H7 (cell line): ENCODE measurements around the gene OR2AG1. TPM values are rescaled to one million over a fixed set of nuclear protein-coding genes. Genes with fewer than 3 reads are reported as not detected.

Source experiments
- DNase-seq: peaks from one replicate; pipeline ENCODE4 v3.0.0; 2012
- H3K27me3 ChIP-seq: 2 replicates; pipeline ENCODE4 v1.6.0; 2011; ENCODE audit warnings: mild to moderate bottlenecking, low read length; ENCODE audit not compliant: control insufficient read depth, insufficient read depth
- H3K36me3 ChIP-seq: replicated peaks from 2 replicates; pipeline ENCODE4 v1.5.1; 2011; ENCODE audit warnings: low read length; ENCODE audit not compliant: control insufficient read depth, insufficient read depth
- H3K4me3 ChIP-seq: 2 replicates; pipeline ENCODE4 v1.5.1; 2011; ENCODE audit warnings: low read depth, mild to moderate bottlenecking, control low read depth, low read length, moderate library complexity; ENCODE audit not compliant: insufficient read depth
- total RNA-seq: library from RNA; depleted of rRNA; stranded (reverse); fragments of >200 nt; shearing (Covaris generic); gene quantifications from 2 replicates; pipeline ENCODE4 v1.2.3, GENCODE V29; 2014; rRNA removed

The OR2AG1 gene
- total RNA-seq, result not detected in 2 replicates

DNA sequence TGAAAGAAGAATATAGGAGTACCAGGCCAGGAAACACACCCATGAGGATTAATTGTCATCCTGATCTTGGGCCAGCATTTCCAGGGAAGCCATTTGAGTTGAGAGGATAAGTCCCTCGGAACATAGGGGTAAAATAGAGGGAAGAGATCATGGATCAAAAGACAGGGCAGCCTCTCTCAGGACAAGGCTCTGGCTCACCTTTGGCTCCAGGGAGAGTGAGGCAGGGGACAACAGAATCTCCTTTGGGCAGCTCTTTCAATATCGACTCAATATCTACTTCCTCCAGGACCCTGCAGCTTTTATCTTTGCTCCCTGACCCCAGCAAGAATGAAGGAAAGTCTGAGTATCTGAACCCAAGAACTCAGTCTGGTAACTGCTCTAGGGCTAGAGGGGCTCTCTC lies at the start of gene OR2AG1:
Gene OR2AG1 (plus strand): TSS at position 301 of the 400 bp plus-strand sequence. CDS start 2,018 bp downstream, outside the sequence.
- Histone ChIP-seq H3K27me3 (no peaks in the 10 kb centered on the region), H3K36me3 (no peaks in the 10 kb centered on the region), H3K4me3 (no peak within 1 kb of the TSS)
- no peak for DNase-seq

DNA sequence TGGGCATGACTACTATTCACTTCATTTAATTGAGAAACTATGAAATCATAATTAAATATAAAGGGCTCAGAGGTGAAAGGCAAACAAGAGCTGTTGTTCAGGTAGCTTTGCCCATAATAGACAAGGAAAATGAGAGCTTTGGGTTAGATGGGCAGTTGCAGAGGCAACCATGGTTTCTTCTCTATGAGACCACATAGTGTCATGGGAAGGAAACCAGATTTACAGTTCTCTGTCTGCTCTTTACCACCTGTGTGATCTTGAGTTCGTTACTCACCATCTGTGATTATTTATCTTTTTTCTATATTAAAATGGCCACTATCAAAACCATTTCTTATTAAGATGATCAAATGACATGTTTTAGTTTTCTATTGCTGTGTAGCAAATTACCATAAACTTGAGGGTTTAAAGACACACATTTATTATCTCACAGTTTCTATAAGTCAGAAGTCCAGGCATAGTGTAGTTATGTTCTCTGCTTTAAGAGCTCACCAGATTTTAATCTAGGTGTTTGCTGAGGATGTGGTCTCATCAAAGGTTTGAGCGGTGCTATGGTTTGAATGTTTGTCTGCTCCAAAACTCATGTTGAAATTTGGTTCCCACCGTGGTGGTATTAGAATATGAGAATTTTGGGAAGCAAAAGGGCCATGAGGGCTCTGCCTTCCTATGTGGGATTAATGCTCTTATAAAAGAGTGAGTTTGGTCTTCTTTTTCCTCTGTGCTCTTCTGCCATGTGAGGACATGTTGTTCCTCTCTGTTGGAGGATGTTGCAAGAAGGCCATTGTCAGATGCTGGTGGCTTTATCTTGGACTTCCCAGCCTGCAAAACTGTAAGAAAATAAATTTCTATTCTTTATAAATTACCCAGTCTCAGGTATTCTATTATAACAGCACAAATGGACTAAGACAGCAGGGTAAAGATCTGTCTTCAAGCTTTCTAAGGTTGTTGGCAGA lies 49.2 kb upstream of the OR2AG1 start:
- Histone ChIP-seq H3K27me3 (no peaks in the 10 kb centered on the region), H3K36me3 (no peaks in the 10 kb centered on the region), H3K4me3 (no peak overlapping the region)
- DNase-seq, result no peak

DNA sequence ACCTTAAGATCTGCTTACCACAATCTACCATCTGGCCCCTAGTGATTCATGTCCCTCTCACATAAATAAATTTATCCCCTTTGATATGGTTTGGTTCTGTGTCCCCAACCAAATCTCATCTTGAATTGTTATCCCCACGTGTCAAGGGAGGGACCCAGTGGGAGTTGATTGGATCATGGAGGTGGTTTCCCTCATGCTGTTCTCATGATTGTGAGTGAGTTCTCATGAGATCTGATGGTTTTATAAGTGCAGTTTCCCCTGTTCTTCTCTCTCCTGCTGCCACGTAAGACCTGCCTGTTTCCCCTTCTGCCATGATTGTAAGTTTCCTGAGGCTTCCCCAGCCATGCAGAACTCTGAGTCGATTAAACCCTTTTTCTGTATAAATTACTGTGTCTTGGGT lies 48.2 kb upstream of the OR2AG1 start:
- no peaks in the 10 kb centered on the region for H3K27me3 ChIP-seq
- H3K36me3 ChIP-seq, result no peaks in the 10 kb centered on the region
- no peak overlapping the region for H3K4me3 ChIP-seq
- no peak for DNase-seq

DNA sequence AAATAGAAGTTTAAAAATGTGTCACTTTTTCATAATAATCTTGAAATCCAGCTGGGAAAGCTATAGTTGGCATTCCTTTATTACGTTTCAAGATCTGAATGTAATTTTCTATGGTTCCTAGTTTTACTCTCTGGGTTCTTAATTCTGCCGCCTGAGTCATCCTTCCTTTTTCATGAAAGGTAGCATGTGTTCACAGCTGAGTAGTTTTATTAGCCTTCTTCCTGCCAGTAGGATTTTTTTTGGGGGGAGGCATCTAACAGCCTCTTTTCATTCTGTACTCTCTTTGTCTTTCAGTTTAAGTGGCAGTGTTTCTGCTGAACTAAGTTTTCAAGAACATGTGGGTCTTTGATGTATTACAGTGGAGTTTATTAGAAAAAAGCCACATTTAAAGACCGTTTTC lies 47.5 kb upstream of the OR2AG1 start:
- DNase-seq, result no peak
- H3K27me3 ChIP-seq, result no peaks in the 10 kb centered on the region
- H3K4me3 ChIP-seq, result no peak overlapping the region
- no peaks in the 10 kb centered on the region for H3K36me3 ChIP-seq

DNA sequence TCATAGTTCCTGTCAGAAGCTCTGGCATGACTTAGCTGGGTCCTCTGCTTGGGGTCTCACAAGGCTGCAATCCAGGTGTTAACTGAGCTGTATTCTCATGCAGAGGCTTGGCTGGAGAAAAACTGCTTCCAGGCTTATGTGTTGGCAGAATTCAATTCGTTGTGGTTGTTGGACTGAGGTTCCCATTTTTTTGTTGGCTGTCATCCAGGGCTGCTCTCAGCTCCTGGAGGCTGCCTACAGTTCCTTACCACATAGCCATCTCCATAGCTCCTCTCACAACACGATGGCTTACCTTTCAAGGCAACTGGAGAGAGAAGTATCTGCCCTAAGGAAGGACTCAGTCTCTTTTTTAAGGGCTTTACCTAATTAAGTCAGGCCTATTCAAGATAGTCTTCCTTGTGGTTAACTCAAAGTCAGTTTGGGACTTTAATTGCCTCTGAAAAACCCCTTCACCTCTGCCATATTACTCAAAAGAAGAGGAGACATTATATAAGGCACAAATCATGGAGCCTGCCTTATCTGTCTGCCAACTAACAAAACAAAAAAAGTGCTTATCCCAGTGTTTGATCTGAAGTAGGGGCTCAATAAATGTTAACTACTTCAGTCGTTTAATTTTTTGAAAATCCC lies 46.2 kb upstream of the OR2AG1 start:
- DNase-seq, result no peak
- Histone ChIP-seq H3K4me3 (no peak overlapping the region), H3K36me3 (no peaks in the 10 kb centered on the region), H3K27me3 (no peaks in the 10 kb centered on the region)

- H3K27me3 ChIP-seq, result no peaks in the 10 kb centered on the region
- peak; percentile 7 for DNase-seq
- H3K4me3 ChIP-seq, result no peak overlapping the region
- H3K36me3 ChIP-seq, result no peaks in the 10 kb centered on the region
Observed at GRCh38 chr11:6737872-6738466, 44.9 kb upstream of the OR2AG1 start.

- H3K27me3 ChIP-seq, result no peaks in the 10 kb centered on the region
- no peak for DNase-seq
- H3K4me3 ChIP-seq, result no peak overlapping the region
- H3K36me3 ChIP-seq, result no peaks in the 10 kb centered on the region
Observed at GRCh38 chr11:6738590-6738989, 44.2 kb upstream of the OR2AG1 start.

GRCh38 chr11:6742260-6742659 lies 40.6 kb upstream of the OR2AG1 start:
- DNase-seq, result no peak
- Histone ChIP-seq H3K4me3 (no peak overlapping the region), H3K36me3 (no peaks in the 10 kb centered on the region), H3K27me3 (no peaks in the 10 kb centered on the region)

- DNase-seq, result no peak
- no peaks in the 10 kb centered on the region for H3K27me3 ChIP-seq
- H3K36me3 ChIP-seq, result no peaks in the 10 kb centered on the region
- no peak overlapping the region for H3K4me3 ChIP-seq
Observed at GRCh38 chr11:6745018-6745417, 37.8 kb upstream of the OR2AG1 start.

- Histone ChIP-seq H3K27me3 (no peaks in the 10 kb centered on the region), H3K4me3 (no peak overlapping the region), H3K36me3 (no peaks in the 10 kb centered on the region)
- no peak for DNase-seq
Observed at GRCh38 chr11:6745465-6746015, 37.3 kb upstream of the OR2AG1 start.

DNA sequence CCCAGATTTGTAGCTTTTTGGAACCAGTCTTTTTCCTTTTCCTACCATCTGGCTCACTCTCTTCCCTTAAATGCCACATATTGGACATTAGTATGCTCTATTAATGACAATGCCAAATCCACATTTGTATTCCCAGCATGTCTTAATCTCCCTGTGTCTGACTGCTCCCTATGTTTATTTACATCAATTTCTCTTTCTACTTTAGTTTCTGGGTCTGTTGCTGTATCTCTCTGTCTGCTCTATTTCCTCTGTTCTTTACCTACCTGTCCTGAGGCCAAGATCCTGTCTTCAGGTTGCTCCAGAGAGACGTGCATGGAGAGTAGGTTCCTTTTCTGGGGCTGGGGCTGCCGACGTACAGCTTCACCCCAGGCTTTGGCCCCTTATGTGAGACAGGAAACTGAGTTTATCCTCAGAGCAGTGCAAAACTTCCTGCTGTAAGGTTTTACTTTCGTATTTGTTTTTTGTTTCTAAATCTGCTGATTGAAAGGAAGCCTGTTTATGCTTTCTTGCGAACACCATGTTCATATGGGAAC lies 36.7 kb upstream of the OR2AG1 start:
- Histone ChIP-seq H3K27me3 (no peaks in the 10 kb centered on the region), H3K4me3 (no peak overlapping the region), H3K36me3 (no peaks in the 10 kb centered on the region)
- no peak for DNase-seq

GRCh38 chr11:6746626-6747025 lies 36.2 kb upstream of the OR2AG1 start:
- H3K4me3 ChIP-seq, result no peak overlapping the region
- no peak for DNase-seq
- H3K36me3 ChIP-seq, result no peaks in the 10 kb centered on the region
- no peaks in the 10 kb centered on the region for H3K27me3 ChIP-seq

DNA sequence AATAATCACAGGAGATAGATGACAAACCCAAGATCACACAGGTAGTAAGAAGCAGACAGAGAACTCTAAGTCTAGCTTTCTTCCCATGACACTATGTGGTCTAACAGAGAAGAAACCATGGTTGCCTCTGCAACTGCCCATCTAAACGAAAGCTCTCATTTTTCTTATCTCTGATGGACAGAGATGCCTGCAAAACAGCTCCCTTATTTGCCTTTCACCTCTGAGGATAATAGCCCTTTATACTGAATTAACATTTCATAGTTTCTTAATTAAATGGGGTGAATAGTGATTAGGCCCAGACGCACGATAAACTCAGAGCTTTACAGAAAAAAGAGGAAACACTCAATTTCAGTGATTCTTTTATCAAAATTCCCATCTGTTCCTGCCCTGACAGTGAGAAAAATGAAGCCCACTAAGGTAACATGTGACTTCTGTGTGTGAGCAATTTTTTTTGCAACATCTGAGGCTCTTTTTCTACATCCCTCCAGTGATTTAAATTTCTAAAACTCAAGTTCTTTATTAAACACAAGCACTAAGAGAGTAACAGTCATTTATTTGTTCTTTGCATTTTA lies 35.6 kb upstream of the OR2AG1 start:
- no peaks in the 10 kb centered on the region for H3K27me3 ChIP-seq
- H3K36me3 ChIP-seq, result no peaks in the 10 kb centered on the region
- no peak for DNase-seq
- H3K4me3 ChIP-seq, result no peak overlapping the region

DNA sequence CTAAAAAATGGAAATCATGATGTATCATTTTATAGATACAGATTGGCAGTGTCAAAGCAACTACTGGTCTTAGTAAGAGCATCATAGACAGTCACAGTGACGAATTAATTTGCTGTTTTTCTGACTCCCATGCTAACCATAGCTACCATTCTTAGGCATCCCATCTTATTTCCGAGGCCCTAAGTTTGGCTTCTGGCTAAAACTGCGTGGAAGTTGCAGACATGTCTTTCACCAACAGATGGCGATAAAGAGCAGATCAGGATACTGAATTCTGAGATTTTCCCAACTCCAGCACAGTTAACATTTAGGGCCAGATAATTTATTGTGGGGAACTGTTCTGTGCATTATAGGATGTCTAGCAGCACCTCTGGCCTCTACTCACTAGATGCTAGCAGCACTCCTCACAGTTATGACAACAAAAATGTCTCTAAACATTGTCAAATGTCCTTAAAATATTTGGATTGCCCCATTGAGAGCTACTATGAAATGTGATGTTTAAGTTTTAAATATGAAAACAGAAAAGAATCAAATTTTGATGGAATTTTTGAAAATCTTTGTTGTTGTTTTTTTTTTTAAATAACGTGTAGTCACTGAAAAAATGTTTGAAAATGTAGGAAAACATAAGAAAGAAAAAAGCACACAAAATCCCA lies 27.4 kb upstream of the OR2AG1 start:
- Histone ChIP-seq H3K27me3 (no peaks in the 10 kb centered on the region), H3K4me3 (no peak overlapping the region), H3K36me3 (no peaks in the 10 kb centered on the region)
- DNase-seq, result peak; percentile 39
